GM18526 (cell line): ENCODE data around the gene MMP24.

Source experiments
- POLR2A ChIP-seq: IDR thresholded peaks from 3 replicates; pipeline ENCODE4 v1.6.1; 2011; ENCODE audit not compliant: insufficient read length; ENCODE audit errors: extremely low read depth

Gene MMP24

DNA sequence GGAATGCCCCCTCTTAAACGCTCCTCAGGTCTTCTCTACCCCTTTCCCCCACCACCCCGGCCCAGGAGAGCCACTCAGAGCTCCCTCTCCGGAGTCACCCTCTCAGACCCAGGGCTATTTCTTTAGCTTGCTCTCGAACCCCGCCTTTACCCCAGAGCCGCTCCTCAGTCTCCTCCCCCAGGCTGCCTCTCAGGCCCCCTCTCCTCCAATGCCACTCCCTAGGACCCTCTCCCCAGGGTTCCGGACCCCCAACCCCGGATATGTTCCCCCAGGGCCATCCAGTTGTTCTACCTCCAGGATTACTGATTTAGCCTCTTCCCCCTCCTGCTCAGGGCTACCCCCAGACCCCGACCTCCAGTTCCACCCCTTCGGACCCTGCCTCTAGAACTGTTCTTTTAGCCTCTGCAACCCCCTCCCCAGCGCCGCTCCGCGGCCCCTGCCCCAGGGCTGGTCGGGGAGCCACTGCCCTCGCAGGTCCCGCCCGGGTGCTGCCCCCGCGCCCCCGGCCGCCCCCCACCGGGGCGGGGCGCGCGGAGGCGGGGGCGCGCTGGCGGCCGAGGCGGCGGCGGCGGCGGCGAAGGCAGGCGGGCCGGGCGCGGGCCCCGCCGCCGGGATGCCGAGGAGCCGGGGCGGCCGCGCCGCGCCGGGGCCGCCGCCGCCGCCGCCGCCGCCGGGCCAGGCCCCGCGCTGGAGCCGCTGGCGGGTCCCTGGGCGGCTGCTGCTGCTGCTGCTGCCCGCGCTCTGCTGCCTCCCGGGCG, at the start of gene MMP24:
MMP24 (plus strand) TSS at position 565 of the 758 bp plus-strand sequence; CDS start at position 614, 49 bp downstream.
- no peak for TF ChIP-seq POLR2A

DNA sequence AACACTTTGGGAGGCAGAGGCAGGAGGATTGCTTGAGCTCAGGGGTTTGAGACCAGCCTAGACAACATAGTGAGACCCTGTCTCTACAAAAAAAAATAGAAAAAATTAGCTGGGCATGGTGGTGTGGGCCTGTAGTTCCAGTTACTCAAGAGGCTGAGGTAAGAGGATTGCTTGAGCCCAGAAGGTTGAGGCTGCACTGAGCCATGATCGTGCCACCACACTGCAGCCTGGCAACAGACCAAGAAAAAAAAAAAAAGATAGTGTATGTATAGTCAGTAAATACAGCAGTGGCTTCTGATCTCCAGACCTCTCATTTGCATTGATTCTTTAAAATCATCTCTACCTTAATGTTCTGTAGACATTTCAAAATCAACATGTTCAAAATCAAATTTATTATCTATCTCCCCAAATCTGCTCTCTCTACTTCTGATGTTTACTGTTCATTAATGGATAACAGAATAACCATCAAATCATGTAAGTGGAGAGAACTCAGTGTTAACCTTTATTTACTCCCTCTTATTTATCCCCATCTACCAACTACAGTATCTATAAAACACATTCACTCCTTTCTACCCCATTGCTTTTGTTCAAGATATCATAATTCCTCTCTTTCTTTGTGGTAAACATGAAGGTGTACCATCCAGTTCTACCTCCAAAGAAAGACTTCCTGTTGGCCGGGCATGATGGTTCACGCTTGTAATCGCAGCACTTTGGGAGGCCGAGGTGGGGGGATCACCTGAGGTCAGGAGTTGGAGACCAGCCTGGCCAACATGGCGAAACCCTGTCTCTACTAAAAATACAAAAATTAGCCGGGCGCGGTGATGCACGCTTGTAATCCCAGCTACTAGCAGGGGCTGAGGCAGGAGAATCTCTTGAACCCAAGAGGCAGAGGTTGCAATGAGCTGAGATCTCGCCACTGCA, 46.9 kb upstream of the MMP24 start:
- TF ChIP-seq POLR2A: no peak

GRCh38 chr20:35180266-35180665, 46.2 kb upstream of the MMP24 start:
- no peak for TF ChIP-seq POLR2A

GRCh38 chr20:35181731-35182130, 44.8 kb upstream of the MMP24 start:
- TF ChIP-seq POLR2A: no peak

- TF ChIP-seq POLR2A: no peak
Observed at GRCh38 chr20:35187584-35188190, 38.8 kb upstream of the MMP24 start.

GRCh38 chr20:35190556-35190955, 35.9 kb upstream of the MMP24 start:
- TF ChIP-seq POLR2A: no peak

DNA sequence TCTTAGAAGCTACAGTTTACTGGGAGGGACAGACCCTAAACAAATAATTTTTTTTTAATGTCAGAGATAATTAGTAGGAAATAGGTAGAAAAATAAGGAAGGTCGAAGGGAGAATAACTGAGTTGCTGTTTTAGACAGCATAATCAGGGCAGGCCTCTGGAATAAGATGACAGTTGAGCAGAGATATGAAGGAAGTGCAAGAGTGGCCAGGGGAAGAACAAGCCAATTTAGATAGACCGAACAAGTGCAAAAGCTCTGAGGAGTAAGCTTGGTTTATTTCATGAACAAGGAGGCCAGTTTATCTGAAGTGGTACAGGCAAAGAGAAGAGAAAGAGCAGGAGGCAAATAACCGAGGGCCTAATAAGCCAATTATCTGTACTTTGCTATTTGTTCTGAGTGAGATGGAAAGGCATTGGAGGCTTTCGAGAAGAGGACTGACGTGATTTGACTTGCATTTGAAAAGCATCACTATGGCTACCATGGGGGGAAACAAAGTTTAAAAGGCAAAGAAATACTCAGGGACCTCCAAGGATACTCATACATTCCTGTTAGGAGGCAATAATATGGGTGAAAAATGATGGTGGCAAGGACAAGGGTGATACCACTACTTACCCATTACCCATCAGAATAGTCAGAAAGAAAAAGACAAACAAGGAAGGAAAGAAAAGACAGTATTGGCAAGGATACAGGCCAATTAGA, 34.9 kb upstream of the MMP24 start:
- TF ChIP-seq POLR2A: no peak

- no peak for TF ChIP-seq POLR2A
Observed at GRCh38 chr20:35192118-35192872, 34.2 kb upstream of the MMP24 start.

DNA sequence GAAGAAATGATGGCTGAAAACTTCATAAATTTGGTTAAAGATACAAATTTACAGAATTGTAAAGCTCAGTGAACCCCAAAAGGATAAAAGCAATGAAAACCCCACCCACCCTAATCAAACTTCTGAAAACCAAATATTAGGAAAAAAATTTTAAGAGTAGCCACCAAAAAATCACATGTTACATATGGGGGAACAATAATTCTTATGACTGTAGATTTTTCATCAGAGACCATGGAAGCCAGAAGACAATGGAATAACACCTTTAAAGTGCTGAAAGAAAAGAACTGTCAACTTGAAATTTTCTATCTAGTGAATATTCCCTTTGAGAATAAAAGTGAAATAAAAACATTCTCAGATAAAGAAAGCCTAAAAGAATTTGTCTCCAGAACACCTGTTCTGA, 30.2 kb upstream of the MMP24 start:
- TF ChIP-seq POLR2A: no peak

- TF ChIP-seq POLR2A: no peak
Observed at GRCh38 chr20:35199740-35200139, 26.8 kb upstream of the MMP24 start.

GRCh38 chr20:35200267-35200666, 26.2 kb upstream of the MMP24 start:
- TF ChIP-seq POLR2A: no peak

GRCh38 chr20:35206802-35207201, 19.7 kb upstream of the MMP24 start:
- TF ChIP-seq POLR2A: no peak

DNA sequence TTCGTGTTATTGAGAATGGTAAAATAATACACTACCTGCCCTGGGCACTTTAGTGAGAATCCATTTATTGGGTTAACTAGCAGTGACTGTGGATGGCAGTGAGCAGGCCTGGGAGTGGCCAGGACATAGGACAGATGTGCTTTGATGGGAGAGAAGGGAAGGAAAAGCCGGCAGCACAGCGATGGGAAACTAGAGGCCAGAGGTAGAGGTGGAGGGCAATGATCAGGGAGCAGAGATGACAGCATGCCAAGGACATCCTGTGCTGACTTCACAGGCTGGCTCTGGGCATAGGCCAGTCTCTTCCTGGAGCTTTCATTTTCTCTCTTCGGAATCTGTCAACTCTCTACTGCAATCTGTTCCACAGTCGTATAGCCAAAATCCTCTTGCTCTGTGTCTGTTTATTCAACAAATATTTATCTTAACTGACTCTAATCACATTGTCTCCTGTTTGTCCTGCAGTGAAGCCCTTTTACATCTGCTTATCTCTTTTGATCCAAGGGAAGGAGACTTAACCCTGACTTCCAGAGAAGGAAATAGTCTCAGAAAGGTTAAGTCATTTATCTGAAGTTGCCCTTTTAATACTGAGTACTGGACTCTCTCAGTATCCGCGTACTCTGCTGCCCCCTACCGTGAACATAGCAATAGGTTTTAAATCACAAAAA, 18.4 kb upstream of the MMP24 start:
- TF ChIP-seq POLR2A: no peak
